NCI-H2227 (cell line): ENCODE measurements around the gene DCAF17.
"Not testable (repeated sequence)": the region's sequence is repeated elsewhere in the genome, so short reads cannot be mapped to it uniquely, and the experiment has no call there.

Experiments
- DNase-seq: peaks from one replicate; lab custom pipeline; 2025; ENCODE audit not compliant: unreplicated experiment; lab: John Stamatoyannopoulos, UW

DCAF17 gene

GRCh38 chr2:171452773-171453172 lies 18.7 kb downstream of the DCAF17 start:
- no peak for DNase-seq

- DNase-seq: no peak
Observed at GRCh38 chr2:171459498-171459897, 25.5 kb downstream of the DCAF17 start.

- DNase-seq: no peak
Observed at GRCh38 chr2:171460537-171460936, 26.5 kb downstream of the DCAF17 start.

- DNase-seq: no peak
Observed at GRCh38 chr2:171469176-171469575, 35.1 kb downstream of the DCAF17 start.

- DNase-seq: no peak
Observed at GRCh38 chr2:171470129-171470528, 36.1 kb downstream of the DCAF17 start.

GRCh38 chr2:171475979-171476378 lies 42.0 kb downstream of the DCAF17 start:
- DNase-seq: no peak

GRCh38 chr2:171478345-171478744 lies 44.3 kb downstream of the DCAF17 start:
- no peak for DNase-seq

GRCh38 chr2:171479154-171479814 lies 45.3 kb downstream of the DCAF17 start:
- no peak for DNase-seq

- no peak for DNase-seq
Observed at GRCh38 chr2:171480908-171481307, 46.9 kb downstream of the DCAF17 start.

- DNase-seq: no peak
Observed at GRCh38 chr2:171482308-171482707, 48.3 kb downstream of the DCAF17 start.

- no peak for DNase-seq
Observed at GRCh38 chr2:171482877-171483276, 48.9 kb downstream of the DCAF17 start.

- no peak for DNase-seq
Observed at GRCh38 chr2:171483793-171484192, 49.8 kb downstream of the DCAF17 start.

GRCh38 chr2:171485116-171485515 lies 51.1 kb downstream of the DCAF17 start:
- DNase-seq: no peak

GRCh38 chr2:171487201-171487600 lies 53.2 kb downstream of the DCAF17 start:
- no peak for DNase-seq

GRCh38 chr2:171487803-171488259 lies 53.8 kb downstream of the DCAF17 start:
- DNase-seq: no peak

- no peak for DNase-seq
Observed at GRCh38 chr2:171490577-171490976, 56.6 kb downstream of the DCAF17 start.

- DNase-seq: no peak
Observed at GRCh38 chr2:171491292-171491691, 57.3 kb downstream of the DCAF17 start.

GRCh38 chr2:171492664-171493063 lies 58.6 kb downstream of the DCAF17 start:
- no peak for DNase-seq

GRCh38 chr2:171497664-171498063 lies 63.6 kb downstream of the DCAF17 start:
- not testable (repeated sequence) for DNase-seq

GRCh38 chr2:171505374-171505773 lies 71.3 kb downstream of the DCAF17 start:
- no peak for DNase-seq

- DNase-seq: no peak
Observed at GRCh38 chr2:171509945-171510731, 76.1 kb downstream of the DCAF17 start.

- DNase-seq: no peak
Observed at GRCh38 chr2:171512014-171512413, 78.0 kb downstream of the DCAF17 start.
